Testis (tissue), 2 donors: ENCODE measurements around the gene SETD1A.

ENCODE experiments used
- POLR2A ChIP-seq: fragments of 450-650 bp; IDR thresholded peaks from one replicate; pipeline ENCODE4 v1.6.1; 2017; ENCODE audit warnings: antibody characterized with exemption, mild to moderate bottlenecking, moderate library complexity
- TF ChIP-seq, protein P1 (sequence below), 3 experiments: fragments of 450-650 bp in 2 of 3; fragments of 200-600 bp in 1 of 3; sonication (generic) in 1 of 3; IDR thresholded peaks; one replicate each; pipeline ENCODE4 v1.5.1; 2016 to 2019; ENCODE audit warnings: antibody characterized with exemption in 3 of 3, mild to moderate bottlenecking in 2 of 3, moderate library complexity in 1 of 3

DNA sequence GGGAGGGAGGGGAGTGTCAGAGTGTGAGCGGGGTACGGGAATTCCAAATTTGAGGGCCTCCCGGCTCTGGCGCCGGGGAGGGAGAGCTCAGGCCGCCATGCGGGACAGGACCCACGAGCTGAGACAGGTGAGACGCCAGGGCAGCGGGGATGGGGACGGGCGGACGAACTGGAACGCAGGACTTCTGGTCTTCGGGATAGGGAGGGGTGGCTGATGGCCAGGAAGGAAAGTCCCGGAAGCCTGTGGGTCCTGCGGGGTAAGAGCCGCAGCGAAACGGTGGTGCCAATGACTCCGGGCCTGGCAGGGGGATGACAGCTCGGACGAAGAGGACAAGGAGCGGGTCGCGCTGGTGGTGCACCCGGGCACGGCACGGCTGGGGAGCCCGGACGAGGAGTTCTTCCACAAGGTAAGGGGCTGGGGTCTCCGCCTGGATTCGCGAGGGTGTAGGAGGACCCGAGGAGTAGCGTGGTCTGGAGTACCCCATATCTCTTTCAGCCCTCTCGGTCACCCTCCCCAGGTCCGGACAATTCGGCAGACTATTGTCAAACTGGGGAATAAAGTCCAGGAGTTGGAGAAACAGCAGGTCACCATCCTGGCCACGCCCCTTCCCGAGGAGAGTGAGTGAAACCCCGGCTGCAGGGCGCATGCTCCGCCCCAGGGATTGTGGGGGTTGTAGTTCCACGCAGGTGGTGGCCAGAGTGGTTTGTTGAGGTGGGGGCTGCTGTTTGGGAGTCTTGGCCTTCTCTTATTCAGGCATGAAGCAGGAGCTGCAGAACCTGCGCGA, 76.3 kb downstream of the SETD1A start:
- TF ChIP-seq, protein P1, sequence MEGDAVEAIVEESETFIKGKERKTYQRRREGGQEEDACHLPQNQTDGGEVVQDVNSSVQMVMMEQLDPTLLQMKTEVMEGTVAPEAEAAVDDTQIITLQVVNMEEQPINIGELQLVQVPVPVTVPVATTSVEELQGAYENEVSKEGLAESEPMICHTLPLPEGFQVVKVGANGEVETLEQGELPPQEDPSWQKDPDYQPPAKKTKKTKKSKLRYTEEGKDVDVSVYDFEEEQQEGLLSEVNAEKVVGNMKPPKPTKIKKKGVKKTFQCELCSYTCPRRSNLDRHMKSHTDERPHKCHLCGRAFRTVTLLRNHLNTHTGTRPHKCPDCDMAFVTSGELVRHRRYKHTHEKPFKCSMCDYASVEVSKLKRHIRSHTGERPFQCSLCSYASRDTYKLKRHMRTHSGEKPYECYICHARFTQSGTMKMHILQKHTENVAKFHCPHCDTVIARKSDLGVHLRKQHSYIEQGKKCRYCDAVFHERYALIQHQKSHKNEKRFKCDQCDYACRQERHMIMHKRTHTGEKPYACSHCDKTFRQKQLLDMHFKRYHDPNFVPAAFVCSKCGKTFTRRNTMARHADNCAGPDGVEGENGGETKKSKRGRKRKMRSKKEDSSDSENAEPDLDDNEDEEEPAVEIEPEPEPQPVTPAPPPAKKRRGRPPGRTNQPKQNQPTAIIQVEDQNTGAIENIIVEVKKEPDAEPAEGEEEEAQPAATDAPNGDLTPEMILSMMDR (IDR thresholded peaks at IDR 0.05) = no peak
- no peak for TF ChIP-seq POLR2A
